RCC 7860 (cell line): ENCODE measurements around the gene POLD1.
A peak's percentile ranks its signal among the peaks of the same experiment; 100 is the strongest.

Experiments
- DNase-seq: peaks from one replicate; pipeline ENCODE4 v3.0.0-alpha.2; 2015; ENCODE audit warnings: low spot score
- FAIRE-seq: peaks from 2 replicates; lab custom pipeline; 2012; peaks lifted over from hg19 to GRCh38; lab: Jason Lieb, UNC

The POLD1 gene

GRCh38 chr19:50461066-50461875 lies 77.1 kb downstream of the POLD1 start:
- FAIRE-seq (no peak), DNase-seq (peak; percentile 59)

DNA sequence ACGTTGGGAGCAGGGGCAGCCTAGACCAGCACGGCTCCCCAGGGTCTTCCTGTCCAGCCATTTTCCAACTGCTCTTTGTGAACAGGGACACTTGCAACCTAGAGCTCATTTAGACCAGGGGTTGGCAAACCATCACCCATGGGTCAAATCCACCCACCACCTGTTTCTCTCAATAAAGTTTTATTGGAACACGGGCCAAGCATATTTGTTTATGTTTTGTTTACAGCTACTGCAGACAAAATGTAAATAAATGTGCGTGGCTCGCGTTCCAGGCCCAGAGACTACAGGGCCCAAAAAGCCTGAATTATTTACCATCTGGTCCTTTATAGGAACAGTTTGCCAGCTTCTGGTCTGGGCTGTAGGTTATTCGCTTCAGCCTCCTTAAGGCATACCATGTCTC lies 78.8 kb downstream of the POLD1 start:
- no peak for FAIRE-seq

DNA sequence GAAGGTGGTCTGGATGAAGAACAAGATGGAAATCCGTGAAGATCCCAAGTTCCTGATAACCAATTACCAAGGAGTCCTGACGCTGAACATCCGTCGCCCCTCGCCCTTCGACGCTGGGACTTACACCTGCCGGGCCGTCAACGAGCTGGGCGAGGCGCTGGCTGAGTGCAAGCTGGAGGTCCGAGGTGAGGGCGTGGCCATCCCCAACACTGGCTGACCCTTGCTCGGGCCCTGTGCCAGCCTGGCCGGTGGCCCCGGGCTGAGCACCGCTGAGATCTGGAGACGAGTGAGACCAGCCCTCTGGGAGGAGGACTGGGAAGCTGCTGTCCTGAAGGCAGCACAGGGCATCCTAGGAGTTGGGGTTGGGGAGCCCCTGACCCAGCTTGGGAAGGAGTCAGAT lies 80.2 kb downstream of the POLD1 start:
- FAIRE-seq (no peak), DNase-seq (no peak)

More for the DNA sequence above, 78.8 kb downstream of the POLD1 start:
- no peak for DNase-seq

GRCh38 chr19:50465000-50465399 lies 80.9 kb downstream of the POLD1 start:
- DNase-seq (no peak), FAIRE-seq (no peak)

DNA sequence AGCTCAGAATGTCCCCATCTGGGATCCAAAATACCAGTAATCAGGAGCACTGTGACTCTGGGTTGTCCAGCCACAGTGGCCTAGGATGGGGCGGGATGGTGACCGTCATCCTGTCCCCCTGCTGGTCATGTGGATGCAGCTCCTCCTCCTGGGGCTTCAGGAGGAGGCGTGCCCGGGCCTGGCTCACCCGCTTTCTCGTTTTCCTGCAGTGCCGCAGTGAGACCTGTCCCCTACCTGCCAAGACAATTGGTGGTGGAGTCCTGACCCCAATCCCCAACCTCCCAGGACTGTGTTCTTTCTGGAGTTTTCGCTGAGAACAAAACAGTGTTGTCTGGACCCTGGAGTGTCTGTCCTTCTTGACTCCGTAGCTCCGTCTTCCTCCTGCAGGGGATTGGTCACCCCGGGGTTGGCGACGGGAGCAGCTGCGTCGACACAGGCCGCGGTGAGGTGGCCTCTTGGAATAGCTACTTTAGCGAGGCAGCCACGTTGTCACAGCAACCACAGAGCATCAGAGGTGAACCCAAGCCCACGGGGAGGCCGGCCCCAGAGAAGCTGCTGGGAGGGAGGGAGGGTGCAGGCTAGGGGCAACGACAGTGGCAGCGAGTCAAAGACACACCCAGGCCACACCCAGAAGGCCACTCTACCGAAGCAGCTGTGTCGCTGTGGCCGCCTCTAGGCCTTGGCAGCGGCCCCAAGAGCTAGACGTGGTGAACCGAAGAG lies 82.0 kb downstream of the POLD1 start:
- FAIRE-seq: no peak
- no peak for DNase-seq

GRCh38 chr19:50466706-50467039 lies 82.5 kb downstream of the POLD1 start:
- DNase-seq (no peak), FAIRE-seq (no peak)

- FAIRE-seq (no peak), DNase-seq (no peak)
These were observed 83.4 kb downstream of the POLD1 start for GRCh38 chr19:50467566-50467965.
